NB4 (cell line): Measurements from ENCODE around the gene SYMPK.

Source experiments
- CTCF ChIP-seq: IDR thresholded peaks from one replicate; pipeline ENCODE4 v1.5.1; 2012; ENCODE audit warnings: low read depth, low read length
- MAX ChIP-seq: IDR thresholded peaks from 2 replicates; pipeline ENCODE4 v1.6.1; 2011; ENCODE audit warnings: low read depth, low read length
- MYC ChIP-seq: IDR thresholded peaks from 2 replicates; pipeline ENCODE4 v1.6.1; 2011; ENCODE audit warnings: low read depth, low read length
- POLR2A ChIP-seq: IDR thresholded peaks from 2 replicates; pipeline ENCODE4 v1.6.1; 2011; ENCODE audit warnings: mild to moderate bottlenecking; ENCODE audit not compliant: insufficient read length; ENCODE audit errors: extremely low read depth

- no peak for TF ChIP-seq CTCF
- no peak for TF ChIP-seq MAX
- no peak for TF ChIP-seq POLR2A
- no peak for TF ChIP-seq MYC
These were observed 85.5 kb downstream of the SYMPK start for GRCh38 chr19:45777395-45777961.
